Karpas-422 (cell line): ENCODE data around the gene OPA1. TPM values are rescaled to one million over a fixed set of nuclear protein-coding genes. Genes with fewer than 3 reads are reported as not detected.
"Not testable (repeated sequence)": the region's sequence is repeated elsewhere in the genome, so short reads cannot be mapped to it uniquely, and the experiment has no call there.

ENCODE experiments used
- DNase-seq: peaks from one replicate; pipeline ENCODE4 v3.0.0-alpha.2; 2015
- H2AFZ ChIP-seq: fragments of 200-600 bp; sonication (generic); 2 replicates; pipeline ENCODE4 v1.6.1; 2014; ENCODE audit warnings: antibody characterized with exemption, low read length, mixed read lengths
- H3K27ac ChIP-seq: fragments of 200-600 bp; sonication (generic); 2 replicates; pipeline ENCODE4 v1.5.1; 2014; ENCODE audit warnings: mild to moderate bottlenecking, low read length, moderate library complexity
- H3K27me3 ChIP-seq: fragments of 200-600 bp; sonication (generic); 2 replicates; pipeline ENCODE4 v1.6.1; 2014; ENCODE audit warnings: low read length, mixed read lengths
- H3K36me3 ChIP-seq: fragments of 200-600 bp; sonication (generic); 2 replicates; pipeline ENCODE4 v1.6.1; 2014; ENCODE audit warnings: low read length, mixed read lengths; ENCODE audit not compliant: insufficient read depth
- H3K4me1 ChIP-seq: fragments of 200-600 bp; sonication (generic); 2 replicates; pipeline ENCODE4 v1.6.1; 2014; ENCODE audit warnings: mild to moderate bottlenecking, low read length, mixed read lengths
- H3K4me2 ChIP-seq: fragments of 200-600 bp; sonication (generic); 2 replicates; pipeline ENCODE4 v1.6.1; 2014; ENCODE audit warnings: low read length, low read depth, mild to moderate bottlenecking; ENCODE audit not compliant: poor library complexity, severe bottlenecking
- H3K4me3 ChIP-seq: fragments of 200-600 bp; sonication (generic); 2 replicates; pipeline ENCODE4 v1.5.1; 2014; ENCODE audit warnings: mild to moderate bottlenecking, antibody characterized with exemption, low read length, mixed read lengths
- H3K79me2 ChIP-seq: fragments of 200-600 bp; sonication (generic); 2 replicates; pipeline ENCODE4 v1.6.1; 2014; ENCODE audit warnings: mild to moderate bottlenecking, low read length, mixed read lengths
- H3K9ac ChIP-seq: fragments of 200-600 bp; sonication (generic); 2 replicates; pipeline ENCODE4 v1.6.0; 2014; ENCODE audit warnings: low read length
- H3K9me2 ChIP-seq: fragments of 200-600 bp; sonication (generic), shearing (Covaris generic); replicated peaks from 2 replicates; pipeline ENCODE4 v1.6.0; 2014; ENCODE audit warnings: mild to moderate bottlenecking, low read length, moderate library complexity; ENCODE audit not compliant: insufficient read depth
- H3K9me3 ChIP-seq: fragments of 300-700, 200-600 bp; sonication (generic); 2 replicates; pipeline ENCODE4 v1.6.1; 2014; ENCODE audit warnings: low read length, mixed read lengths
- H4K20me1 ChIP-seq: fragments of 200-600 bp; sonication (generic); 2 replicates; pipeline ENCODE4 v1.6.1; 2014; ENCODE audit warnings: mild to moderate bottlenecking, antibody characterized with exemption, low read length, low read depth; ENCODE audit not compliant: insufficient read depth
- total RNA-seq: library from RNA; depleted of rRNA; stranded (reverse); fragments of >200 nt; shearing (Covaris generic); gene quantifications from 2 replicates; pipeline ENCODE4 v1.2.3, GENCODE V29; 2014; ENCODE audit warnings: low replicate concordance

Gene OPA1
- total RNA-seq, 1 experiment from 2014 or later, result 127 TPM

DNA sequence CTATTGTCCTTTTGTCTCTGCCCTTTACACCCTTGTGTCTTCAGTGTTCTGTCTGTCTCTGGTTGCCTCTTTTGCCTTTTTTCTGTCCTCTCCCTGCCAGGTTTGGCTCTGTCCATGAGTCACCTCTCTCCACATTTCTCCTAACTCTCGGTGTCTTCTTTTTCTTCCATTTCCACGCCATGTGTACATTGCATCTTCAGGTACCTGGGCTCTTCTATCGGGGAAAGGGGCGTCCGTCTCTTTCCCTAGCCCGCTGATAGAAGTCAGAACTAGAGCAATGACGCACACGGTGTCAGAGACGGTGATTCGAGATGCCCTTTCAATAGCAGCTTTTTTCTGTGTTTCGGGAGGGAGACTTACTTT, 641 bp downstream of the OPA1 start:
- Histone ChIP-seq H3K79me2 (peaks cover 73% of the 10 kb centered on the region), H3K4me1 (peaks cover 30% of the 10 kb centered on the region), H3K27me3 (no peaks in the 10 kb centered on the region), H3K36me3 (peaks cover 22% of the 10 kb centered on the region; the same call in 1 of the 2 replicates), H3K9me2 (no peaks in the 10 kb centered on the region), H2AFZ (peak overlapping the region; percentile 51), H4K20me1 (peaks cover 15% of the 10 kb centered on the region), H3K9ac (peak overlapping the region; percentile 90), H3K4me3 (peak overlapping the region; percentile 84), H3K27ac (peak overlapping the region; percentile 51), H3K9me3 (no peaks in the 10 kb centered on the region), H3K4me2 (peak overlapping the region; percentile 91)
- DNase-seq, result peak; percentile 80

DNA sequence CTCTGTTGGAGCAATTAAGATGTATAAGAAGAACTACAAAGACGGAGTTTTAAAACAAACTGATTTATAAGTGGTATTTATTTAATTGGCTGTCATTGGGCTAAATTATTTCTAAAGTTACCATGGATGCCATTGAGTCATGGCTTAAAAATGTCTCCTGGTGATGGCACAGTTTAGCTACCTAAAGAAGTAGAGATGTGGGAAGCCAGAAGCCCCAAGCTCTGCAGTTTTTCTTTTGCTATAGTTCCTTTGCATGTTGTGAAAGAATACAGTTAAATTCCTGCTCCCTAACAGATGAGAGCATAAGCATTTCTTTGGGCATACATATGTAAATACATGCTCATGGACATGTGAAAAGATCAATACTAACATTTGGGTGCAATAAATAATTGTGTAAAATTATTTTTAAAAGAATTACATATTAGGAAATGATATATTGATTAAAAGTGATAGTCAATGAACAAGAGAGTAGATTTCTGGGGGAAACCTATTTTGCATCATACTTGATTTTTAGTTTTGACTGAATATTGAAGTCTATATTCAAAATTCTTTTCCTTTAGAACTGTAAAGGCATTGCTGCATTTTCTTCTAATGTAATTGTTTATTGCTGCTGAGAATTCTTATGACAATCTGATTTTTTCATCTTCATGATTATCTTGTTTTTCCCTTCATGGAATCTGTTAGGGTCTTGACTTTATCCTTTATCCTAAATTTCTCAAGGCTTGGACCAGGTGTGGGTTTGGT, 2.1 kb downstream of the OPA1 start:
- peaks cover 17% of the 10 kb centered on the region for H4K20me1 ChIP-seq
- peaks cover 88% of the 10 kb centered on the region for H3K79me2 ChIP-seq
- H3K9me3 ChIP-seq, result no peaks in the 10 kb centered on the region
- H3K9ac ChIP-seq, result peak overlapping the region; percentile 90
- H3K4me2 ChIP-seq, result peak overlapping the region; percentile 91
- H3K27me3 ChIP-seq, result no peaks in the 10 kb centered on the region
- H3K36me3 ChIP-seq, result peaks cover 33% of the 10 kb centered on the region; the same call in 1 of the 2 replicates
- no peak overlapping the region for H3K27ac ChIP-seq
- peak overlapping the region; percentile 84 for H3K4me3 ChIP-seq
- no peaks in the 10 kb centered on the region for H3K9me2 ChIP-seq
- no peak overlapping the region for H2AFZ ChIP-seq
- peaks cover 30% of the 10 kb centered on the region for H3K4me1 ChIP-seq
- DNase-seq, result no peak

DNA sequence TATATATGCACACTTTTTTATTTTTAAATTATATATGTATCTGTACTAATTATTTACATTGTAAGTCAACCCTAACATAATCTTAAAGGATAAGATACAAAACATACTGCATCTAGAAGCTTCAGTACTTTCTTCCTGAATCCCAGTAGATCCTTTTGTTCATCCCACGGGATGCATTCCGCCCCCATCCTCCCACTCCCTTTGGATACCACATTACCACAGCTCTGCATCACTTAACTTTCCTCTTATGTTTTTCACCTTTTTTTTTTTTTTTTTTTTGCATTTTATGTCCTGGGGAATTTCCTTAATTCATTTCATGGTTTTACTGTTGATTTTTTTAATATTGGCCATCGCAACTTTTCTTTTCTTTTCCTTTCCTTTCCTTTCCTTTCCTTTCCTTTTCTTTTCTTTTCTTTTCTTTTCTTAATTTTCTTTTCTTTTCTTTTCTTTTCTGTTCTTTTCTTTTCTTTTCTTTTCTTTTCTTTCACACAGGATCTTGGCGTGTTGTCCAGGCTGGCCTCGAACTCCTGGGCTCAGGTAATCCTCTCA, 3.0 kb downstream of the OPA1 start:
- Histone ChIP-seq H3K27ac (no peak overlapping the region), H3K4me3 (no peak overlapping the region), H3K4me1 (peaks cover 30% of the 10 kb centered on the region), H3K9me3 (no peaks in the 10 kb centered on the region), H3K9ac (no peak overlapping the region), H4K20me1 (peaks cover 25% of the 10 kb centered on the region), H2AFZ (no peak overlapping the region), H3K9me2 (no peaks in the 10 kb centered on the region), H3K79me2 (peaks cover 97% of the 10 kb centered on the region), H3K4me2 (peak overlapping the region; percentile 91), H3K36me3 (peaks cover 39% of the 10 kb centered on the region; the same call in 1 of the 2 replicates), H3K27me3 (no peaks in the 10 kb centered on the region)
- DNase-seq, result no peak

DNA sequence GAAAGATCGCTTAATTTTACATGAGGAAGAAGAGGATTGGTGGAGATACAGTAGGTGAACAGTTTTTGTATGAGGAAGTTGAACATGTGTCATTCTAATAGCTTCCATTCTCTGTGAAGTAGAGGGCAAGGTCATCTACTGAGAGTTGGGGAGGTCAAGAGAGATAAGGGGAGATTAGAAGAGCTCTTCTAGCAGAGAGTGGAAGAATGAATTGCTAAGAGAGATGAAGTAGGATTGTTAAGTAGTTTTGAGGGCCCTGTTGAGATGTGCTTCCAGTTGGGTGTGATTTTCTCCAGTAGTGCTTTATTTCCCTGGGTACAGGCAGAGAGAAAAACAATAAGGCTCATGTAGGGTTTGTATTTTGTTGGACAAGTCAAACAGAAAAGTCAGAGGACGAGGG, 5.2 kb downstream of the OPA1 start:
- Histone ChIP-seq H3K79me2 (peaks cover 99% of the 10 kb centered on the region), H4K20me1 (peaks cover 47% of the 10 kb centered on the region)

DNA sequence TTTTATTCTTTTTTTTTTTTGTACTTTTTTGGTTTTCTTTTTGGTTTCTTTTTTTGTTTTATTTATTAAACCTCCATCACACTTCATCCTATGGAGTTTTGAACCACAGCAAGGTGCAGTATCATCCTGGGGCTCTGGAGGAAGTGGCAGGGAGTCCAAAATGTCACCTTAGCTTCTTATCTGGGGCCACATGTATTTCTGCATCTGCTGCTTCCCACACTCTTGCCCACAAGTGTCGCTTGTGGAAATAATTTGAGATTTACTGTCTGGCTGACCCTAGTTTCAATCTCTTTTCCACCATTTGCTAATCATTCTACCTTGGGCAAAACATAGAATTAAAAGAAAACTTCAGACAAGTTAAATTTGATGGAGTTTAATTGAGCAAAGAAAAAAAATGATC, 6.4 kb downstream of the OPA1 start:
- no peak overlapping the region for H3K4me3 ChIP-seq
- H3K4me1 ChIP-seq, result peaks cover 13% of the 10 kb centered on the region
- peaks cover 49% of the 10 kb centered on the region for H4K20me1 ChIP-seq
- H3K27ac ChIP-seq, result no peak overlapping the region
- H3K9me2 ChIP-seq, result no peaks in the 10 kb centered on the region
- no peaks in the 10 kb centered on the region for H3K27me3 ChIP-seq
- H3K9ac ChIP-seq, result no peak overlapping the region
- DNase-seq, result no peak
- H3K79me2 ChIP-seq, result peaks cover 99% of the 10 kb centered on the region
- no peak overlapping the region for H3K4me2 ChIP-seq
- H3K36me3 ChIP-seq, result peaks cover 51% of the 10 kb centered on the region; the same call in 1 of the 2 replicates
- H3K9me3 ChIP-seq, result no peaks in the 10 kb centered on the region
- no peak overlapping the region for H2AFZ ChIP-seq

More for the DNA sequence above, 5.2 kb downstream of the OPA1 start:
- Histone ChIP-seq H3K36me3 (peaks cover 47% of the 10 kb centered on the region; the same call in 1 of the 2 replicates), H2AFZ (no peak overlapping the region), H3K4me2 (no peak overlapping the region), H3K4me3 (no peak overlapping the region), H3K4me1 (peaks cover 17% of the 10 kb centered on the region), H3K9me3 (no peaks in the 10 kb centered on the region), H3K27me3 (no peaks in the 10 kb centered on the region), H3K9me2 (no peaks in the 10 kb centered on the region), H3K27ac (no peak overlapping the region), H3K9ac (no peak overlapping the region)
- no peak for DNase-seq

DNA sequence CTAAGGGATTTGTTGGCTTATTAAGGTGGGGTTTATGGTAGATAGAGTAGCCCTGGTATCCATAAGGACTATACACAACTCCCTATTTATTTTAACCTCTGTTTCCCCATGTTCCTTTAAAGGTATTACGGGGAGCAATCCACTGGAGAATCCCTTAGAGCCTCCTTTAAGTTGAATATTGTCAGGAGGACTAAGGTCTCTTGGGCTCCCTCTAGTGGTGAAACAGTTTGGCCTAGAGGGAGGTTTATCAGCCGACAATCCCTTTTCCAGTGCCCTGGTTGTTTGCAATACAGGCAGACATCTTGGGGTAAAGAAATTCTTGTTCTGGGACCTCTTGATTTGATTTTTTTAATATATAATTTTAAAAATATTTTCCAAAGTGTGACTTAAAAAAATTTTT, 12.9 kb downstream of the OPA1 start:
- peaks cover 31% of the 10 kb centered on the region for H4K20me1 ChIP-seq
- H3K36me3 ChIP-seq, result peaks cover 13% of the 10 kb centered on the region; the same call in 1 of the 2 replicates
- no peak overlapping the region for H3K4me3 ChIP-seq
- H3K4me2 ChIP-seq, result no peak overlapping the region
- H3K79me2 ChIP-seq, result peaks cover 86% of the 10 kb centered on the region
- no peak overlapping the region for H2AFZ ChIP-seq
- no peaks in the 10 kb centered on the region for H3K4me1 ChIP-seq
- peak; percentile 92 for DNase-seq
- H3K9me3 ChIP-seq, result no peaks in the 10 kb centered on the region
- H3K27me3 ChIP-seq, result no peaks in the 10 kb centered on the region
- no peak overlapping the region for H3K9ac ChIP-seq
- H3K9me2 ChIP-seq, result no peaks in the 10 kb centered on the region
- no peak overlapping the region for H3K27ac ChIP-seq

DNA sequence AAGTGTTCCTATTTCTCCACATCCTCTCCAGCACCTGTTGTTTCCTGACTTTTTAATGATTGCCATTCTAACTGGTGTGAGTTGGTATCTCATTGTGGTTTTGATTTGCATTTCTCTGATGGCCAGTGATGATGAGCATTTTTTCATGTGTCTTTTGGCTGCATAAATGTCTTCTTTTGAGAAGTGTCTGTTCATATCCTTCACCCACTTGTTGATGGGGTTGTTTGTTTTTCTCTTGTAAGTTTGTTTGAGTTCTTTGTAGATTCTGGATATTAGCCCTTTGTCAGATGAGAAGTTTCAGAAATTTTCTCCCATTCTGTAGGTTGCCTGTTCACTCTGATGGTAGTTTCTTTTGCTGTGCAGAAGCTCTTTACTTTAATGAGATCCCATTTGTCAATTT, 13.9 kb downstream of the OPA1 start:
- H4K20me1 ChIP-seq, result peaks cover 24% of the 10 kb centered on the region
- H2AFZ ChIP-seq, H3K36me3 ChIP-seq, H3K27me3 ChIP-seq, H3K4me1 ChIP-seq, DNase-seq, H3K9me2 ChIP-seq, H3K9me3 ChIP-seq, H3K9ac ChIP-seq, H3K4me3 ChIP-seq, H3K4me2 ChIP-seq, H3K27ac ChIP-seq: not testable (repeated sequence)
- peaks cover 86% of the 10 kb centered on the region for H3K79me2 ChIP-seq

DNA sequence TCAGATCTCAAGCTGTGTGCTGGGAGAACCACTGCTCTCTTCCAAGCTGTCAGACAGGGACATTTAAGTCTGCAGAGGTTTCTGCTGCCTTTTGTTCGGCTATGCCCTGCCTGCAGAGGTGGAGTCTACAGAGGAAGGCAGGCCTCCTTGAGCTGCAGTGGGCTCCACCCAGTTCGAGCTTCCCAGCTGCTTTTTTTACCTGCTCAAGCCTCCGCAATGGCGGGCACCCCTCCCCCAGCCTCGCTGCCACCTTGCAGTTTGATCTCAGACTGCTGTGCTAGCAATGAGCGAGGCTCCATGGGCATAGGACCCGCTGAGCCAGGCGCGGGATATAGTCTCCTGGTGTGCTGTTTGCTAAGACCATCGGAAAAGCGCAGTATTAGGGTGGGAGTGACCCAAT, 17.5 kb downstream of the OPA1 start:
- H3K27me3 ChIP-seq, H3K9me2 ChIP-seq, H3K9me3 ChIP-seq, DNase-seq, H3K27ac ChIP-seq, H3K9ac ChIP-seq, H2AFZ ChIP-seq, H3K4me2 ChIP-seq, H3K4me3 ChIP-seq: not testable (repeated sequence)
- Histone ChIP-seq H4K20me1 (peaks cover 16% of the 10 kb centered on the region; the same call in 1 of the 2 replicates), H3K79me2 (peaks cover 86% of the 10 kb centered on the region), H3K36me3 (peaks cover 23% of the 10 kb centered on the region; the same call in 1 of the 2 replicates), H3K4me1 (peaks cover 10% of the 10 kb centered on the region)
